Ishikawa (cell line): ENCODE results near the gene KRT7.

ENCODE experiments used
- CEBPB ChIP-seq: IDR thresholded peaks from 2 replicates; pipeline ENCODE4 v1.6.1; 2012
- CREB1 ChIP-seq: IDR thresholded peaks from 2 replicates; pipeline ENCODE4 v1.6.1; 2012; ENCODE audit warnings: low read depth
- EGR1 ChIP-seq: IDR thresholded peaks from 2 replicates; pipeline ENCODE4 v1.6.1; 2012
- EP300 ChIP-seq: IDR thresholded peaks from 2 replicates; pipeline ENCODE4 v1.6.1; 2012; ENCODE audit warnings: borderline replicate concordance
- FOXM1 ChIP-seq: IDR thresholded peaks from 2 replicates; pipeline ENCODE4 v1.6.1; 2012; ENCODE audit warnings: low read depth, borderline replicate concordance
- MAX ChIP-seq: IDR thresholded peaks from 2 replicates; pipeline ENCODE4 v1.6.1; 2012
- NFIC ChIP-seq: IDR thresholded peaks from 2 replicates; pipeline ENCODE4 v1.6.1; 2012
- RAD21 ChIP-seq: IDR thresholded peaks from 2 replicates; pipeline ENCODE4 v1.6.1; 2012; ENCODE audit warnings: low read depth
- TAF1 ChIP-seq: IDR thresholded peaks from 2 replicates; pipeline ENCODE4 v1.6.1; 2012; ENCODE audit warnings: low read depth, mild to moderate bottlenecking
- TCF12 ChIP-seq: IDR thresholded peaks from 2 replicates; pipeline ENCODE4 v1.6.1; 2012; ENCODE audit warnings: low read depth
- TEAD4 ChIP-seq: IDR thresholded peaks from 2 replicates; pipeline ENCODE4 v1.6.1; 2012
- YY1 ChIP-seq: IDR thresholded peaks from 2 replicates; pipeline ENCODE4 v1.6.1; 2012; ENCODE audit warnings: low read depth
- ZBTB7A ChIP-seq: IDR thresholded peaks from 2 replicates; pipeline ENCODE4 v1.6.1; 2012; ENCODE audit warnings: low read depth
- TF ChIP-seq, protein P1 (sequence below): IDR thresholded peaks from 2 replicates; pipeline ENCODE4 v1.6.1; 2012
- TF ChIP-seq, protein P2 (sequence below): IDR thresholded peaks from 2 replicates; pipeline ENCODE4 v1.6.1; 2012; ENCODE audit warnings: low read depth, mild to moderate bottlenecking

Gene KRT7

DNA sequence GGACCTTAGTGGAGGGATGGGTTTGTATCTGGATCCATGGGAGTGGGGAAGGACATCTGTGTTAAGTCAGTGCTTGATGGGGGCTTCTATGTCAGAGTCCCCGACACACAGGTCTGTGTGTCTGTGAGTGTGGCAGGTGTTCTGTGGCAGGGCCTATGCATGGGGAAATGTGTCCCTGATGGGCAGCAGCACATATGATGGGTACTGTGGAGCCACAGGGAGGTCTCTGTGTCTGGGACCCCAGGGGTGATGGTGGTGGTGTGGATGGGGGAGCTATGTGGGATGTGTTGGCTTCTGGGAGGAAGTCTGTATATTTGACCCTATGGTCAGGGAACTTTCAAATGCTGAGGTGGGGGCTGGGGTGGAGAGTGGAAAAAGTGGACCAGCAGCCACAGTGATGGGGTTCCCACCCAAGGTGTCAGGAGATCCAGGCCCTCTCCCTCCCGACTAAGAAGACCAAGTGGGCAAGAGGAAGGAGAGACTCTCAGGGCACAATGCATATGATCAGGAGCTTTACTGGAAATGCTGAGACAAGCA lies 16.5 kb downstream of the KRT7 start:
- TF ChIP-seq CREB1 (no peak), NFIC (no peak), YY1 (no peak), ZBTB7A (no peak), EGR1 (no peak)
- TF ChIP-seq, protein P1, sequence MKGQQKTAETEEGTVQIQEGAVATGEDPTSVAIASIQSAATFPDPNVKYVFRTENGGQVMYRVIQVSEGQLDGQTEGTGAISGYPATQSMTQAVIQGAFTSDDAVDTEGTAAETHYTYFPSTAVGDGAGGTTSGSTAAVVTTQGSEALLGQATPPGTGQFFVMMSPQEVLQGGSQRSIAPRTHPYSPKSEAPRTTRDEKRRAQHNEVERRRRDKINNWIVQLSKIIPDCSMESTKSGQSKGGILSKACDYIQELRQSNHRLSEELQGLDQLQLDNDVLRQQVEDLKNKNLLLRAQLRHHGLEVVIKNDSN, result no peak

DNA sequence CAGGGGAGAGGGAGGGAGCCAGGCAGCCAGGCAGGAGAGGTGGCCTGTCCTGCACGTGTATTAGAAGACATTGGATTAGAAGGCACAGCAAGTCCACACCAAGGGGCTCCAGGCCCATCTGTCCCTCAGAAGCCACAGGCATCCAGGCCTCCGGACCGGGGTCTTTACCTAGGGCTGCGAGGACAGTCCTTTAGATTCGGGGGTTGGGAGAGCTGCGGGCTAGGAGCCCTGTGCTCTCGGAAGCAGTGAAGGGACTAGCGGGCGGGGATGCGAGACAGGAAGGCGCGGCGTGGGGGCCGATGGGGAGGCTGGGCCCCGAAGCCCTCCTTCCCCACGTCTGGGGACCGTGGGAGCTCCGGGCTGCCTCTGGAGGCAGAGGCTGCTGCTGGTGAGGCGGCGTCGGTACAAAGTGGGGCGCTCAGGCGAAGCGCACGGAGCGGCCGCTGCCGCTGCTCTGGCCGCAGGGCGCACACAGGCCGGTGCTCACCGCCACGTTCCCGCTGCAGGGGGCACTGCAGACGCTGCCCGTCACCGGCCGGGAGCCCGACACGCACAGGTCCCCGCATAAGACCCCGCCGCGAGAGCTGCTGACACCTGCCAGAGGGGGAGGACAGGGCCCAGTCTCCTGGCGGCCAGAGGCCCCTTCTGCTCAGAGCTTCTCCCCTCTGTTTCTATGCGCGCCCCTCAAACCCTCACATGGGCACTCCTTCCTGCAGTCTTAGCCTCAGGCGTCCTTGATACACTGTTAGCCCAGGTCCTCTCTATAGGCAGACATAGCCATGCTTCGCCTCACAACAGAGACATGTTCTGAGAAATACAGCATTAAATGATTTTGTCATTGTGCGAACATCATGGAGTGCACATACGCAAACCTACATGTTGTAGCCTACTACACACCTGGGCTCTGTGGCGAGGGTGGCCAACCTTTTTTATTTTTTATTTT lies 17.3 kb downstream of the KRT7 start:
- TF ChIP-seq CREB1 (no peak), FOXM1 (no peak), RAD21 (no peak), YY1 (no peak)

DNA sequence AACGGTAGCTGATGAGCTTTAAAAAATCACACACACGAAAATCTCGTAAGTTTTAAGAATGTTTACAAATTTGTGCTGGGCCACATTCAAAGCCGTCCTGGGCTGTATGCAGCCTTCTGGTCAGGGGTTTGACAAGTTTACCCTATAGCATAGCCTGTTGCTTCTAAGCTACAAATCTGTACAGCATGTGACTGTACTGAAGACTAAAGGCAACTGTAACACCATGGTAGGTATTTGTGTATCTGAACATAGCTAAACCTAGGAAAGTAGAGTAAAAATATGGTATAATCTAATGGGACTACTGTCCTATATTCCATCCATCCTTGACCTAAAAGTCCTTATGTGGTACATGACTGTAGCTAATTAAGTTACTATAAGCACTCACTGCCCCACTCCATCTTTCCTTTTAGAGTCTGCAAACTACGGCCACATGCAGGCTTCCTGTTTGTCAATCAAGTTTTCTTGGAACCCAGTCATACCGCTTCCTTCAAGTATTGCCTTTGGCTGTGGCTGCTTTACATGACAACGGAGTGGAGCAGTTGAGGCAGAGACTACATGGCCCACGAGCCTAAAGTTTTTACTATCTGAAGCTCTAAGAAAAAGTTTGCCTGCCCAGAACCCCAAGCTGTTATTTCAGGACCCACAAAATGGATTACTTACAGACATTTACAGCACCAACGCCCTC lies 18.5 kb downstream of the KRT7 start:
- no peak for TF ChIP-seq RAD21
- no peak for TF ChIP-seq CEBPB
- TF ChIP-seq, protein P1, result no peak
- TF ChIP-seq, protein P2, sequence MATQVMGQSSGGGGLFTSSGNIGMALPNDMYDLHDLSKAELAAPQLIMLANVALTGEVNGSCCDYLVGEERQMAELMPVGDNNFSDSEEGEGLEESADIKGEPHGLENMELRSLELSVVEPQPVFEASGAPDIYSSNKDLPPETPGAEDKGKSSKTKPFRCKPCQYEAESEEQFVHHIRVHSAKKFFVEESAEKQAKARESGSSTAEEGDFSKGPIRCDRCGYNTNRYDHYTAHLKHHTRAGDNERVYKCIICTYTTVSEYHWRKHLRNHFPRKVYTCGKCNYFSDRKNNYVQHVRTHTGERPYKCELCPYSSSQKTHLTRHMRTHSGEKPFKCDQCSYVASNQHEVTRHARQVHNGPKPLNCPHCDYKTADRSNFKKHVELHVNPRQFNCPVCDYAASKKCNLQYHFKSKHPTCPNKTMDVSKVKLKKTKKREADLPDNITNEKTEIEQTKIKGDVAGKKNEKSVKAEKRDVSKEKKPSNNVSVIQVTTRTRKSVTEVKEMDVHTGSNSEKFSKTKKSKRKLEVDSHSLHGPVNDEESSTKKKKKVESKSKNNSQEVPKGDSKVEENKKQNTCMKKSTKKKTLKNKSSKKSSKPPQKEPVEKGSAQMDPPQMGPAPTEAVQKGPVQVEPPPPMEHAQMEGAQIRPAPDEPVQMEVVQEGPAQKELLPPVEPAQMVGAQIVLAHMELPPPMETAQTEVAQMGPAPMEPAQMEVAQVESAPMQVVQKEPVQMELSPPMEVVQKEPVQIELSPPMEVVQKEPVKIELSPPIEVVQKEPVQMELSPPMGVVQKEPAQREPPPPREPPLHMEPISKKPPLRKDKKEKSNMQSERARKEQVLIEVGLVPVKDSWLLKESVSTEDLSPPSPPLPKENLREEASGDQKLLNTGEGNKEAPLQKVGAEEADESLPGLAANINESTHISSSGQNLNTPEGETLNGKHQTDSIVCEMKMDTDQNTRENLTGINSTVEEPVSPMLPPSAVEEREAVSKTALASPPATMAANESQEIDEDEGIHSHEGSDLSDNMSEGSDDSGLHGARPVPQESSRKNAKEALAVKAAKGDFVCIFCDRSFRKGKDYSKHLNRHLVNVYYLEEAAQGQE, result no peak
- no peak for TF ChIP-seq EP300
- TF ChIP-seq ZBTB7A, result no peak

DNA sequence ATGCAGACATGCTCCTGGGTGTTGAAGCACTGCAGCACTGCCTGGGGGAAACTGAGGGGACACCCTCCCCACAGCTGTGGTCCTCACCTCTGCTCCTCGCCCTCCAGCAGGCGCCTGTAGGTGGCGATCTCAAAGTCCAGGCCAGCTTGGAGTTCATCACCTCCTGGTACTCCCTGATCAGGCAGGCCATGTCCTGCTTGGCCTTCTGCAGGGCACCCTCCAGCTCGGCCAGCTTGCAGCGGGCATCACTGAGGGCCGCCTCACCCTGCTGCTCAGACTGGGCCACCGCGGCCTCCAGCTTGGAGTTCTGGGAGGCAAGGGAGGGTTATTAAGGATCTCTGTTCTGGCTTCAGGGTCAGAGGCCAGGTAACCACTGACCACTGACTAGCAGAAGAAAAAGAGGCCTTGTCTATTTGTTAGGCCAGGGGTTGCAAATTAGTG lies 19.2 kb downstream of the KRT7 start:
- peak; percentile 42; the same call in 1 of the 2 replicates for TF ChIP-seq RAD21

DNA sequence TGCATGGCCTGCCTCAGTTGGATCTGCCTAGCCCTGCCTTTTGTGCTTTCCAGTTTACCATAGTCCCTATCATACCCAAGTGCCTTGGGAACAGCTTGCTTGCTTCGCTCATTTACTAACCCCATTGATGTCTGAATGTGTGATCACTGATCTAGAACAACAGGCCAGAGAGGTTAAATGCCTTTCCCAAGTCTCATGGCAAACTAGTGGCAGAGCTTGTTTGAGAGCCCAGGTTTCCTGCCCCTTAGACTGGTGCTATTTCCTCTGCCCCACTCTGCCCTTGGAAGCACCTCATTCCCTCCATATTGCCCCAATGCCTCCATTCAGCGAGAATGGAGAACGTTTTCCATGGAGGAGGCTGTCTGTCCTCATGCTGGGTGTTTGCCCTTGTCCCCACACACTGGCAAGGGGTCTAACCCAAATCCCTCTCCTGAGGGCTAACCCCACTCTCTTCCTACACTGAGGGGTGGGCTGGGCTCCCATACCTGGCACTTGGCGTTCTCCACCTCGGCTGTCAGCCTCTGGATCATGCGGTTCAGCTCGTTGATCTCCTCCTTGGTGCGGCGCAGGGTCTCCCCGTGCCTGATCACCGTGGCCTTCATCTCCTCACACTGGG lies 19.8 kb downstream of the KRT7 start:
- TF ChIP-seq FOXM1, result no peak
- no peak for TF ChIP-seq CEBPB
- TF ChIP-seq, protein P1, result no peak
- TF ChIP-seq EGR1, result no peak
- TF ChIP-seq YY1, result no peak
- TF ChIP-seq CREB1, result no peak
- TF ChIP-seq MAX, result no peak
- no peak for TF ChIP-seq ZBTB7A
- no peak for TF ChIP-seq TEAD4

- TF ChIP-seq ZBTB7A (no peak), YY1 (no peak), TCF12 (no peak), TEAD4 (no peak), EGR1 (no peak), MAX (no peak), EP300 (no peak), FOXM1 (no peak), NFIC (no peak), RAD21 (no peak), CEBPB (no peak), TAF1 (no peak), CREB1 (no peak)
- TF ChIP-seq, protein P2, result no peak
- TF ChIP-seq, protein P1, result no peak
These were observed 20.5 kb downstream of the KRT7 start for GRCh38 chr12:52253391-52254179.
